H1 (cell line): Measurements from ENCODE around the gene FAM120C. TPM values are rescaled to one million over a fixed set of nuclear protein-coding genes. Genes with fewer than 3 reads are reported as not detected.

Experiments
- CTCF ChIA-PET: fragments of 300-600 bp; sonication (Branson Sonifier 250); formaldehyde crosslinking; loops from one replicate; lab custom pipeline; 2021; ENCODE audit not compliant: partially characterized antibody; lab: Charles Lee
- POLR2A ChIA-PET: fragments of 300-600 bp; sonication (Branson Sonifier 250); formaldehyde crosslinking; loops from one replicate; lab custom pipeline; 2021; ENCODE audit warnings: inconsistent platforms; ENCODE audit not compliant: partially characterized antibody; lab: Charles Lee
- DNase-seq, 2 experiments: peaks; one replicate each; pipeline versions ENCODE4 v3.0.0 to v3.0.0-alpha.2; 2010 to 2022; ENCODE audit warnings: low spot score in 2 of 2, low read depth in 1 of 2, mixed read lengths in 1 of 2
- FAIRE-seq: peaks from 2 replicates; lab custom pipeline; 2011; peaks lifted over from hg19 to GRCh38; lab: Jason Lieb, UNC
- H2AFZ ChIP-seq: 2 replicates; pipeline ENCODE4 v1.8.1; 2012; ENCODE audit warnings: low read length, inconsistent platforms
- H2AK5ac ChIP-seq: 2 replicates; pipeline ENCODE4 v1.6.1; 2013; ENCODE audit warnings: low read depth, low read length
- H2BK120ac ChIP-seq: replicated peaks from 2 replicates; pipeline ENCODE3; 2013; ENCODE audit warnings: low read depth, low read length, inconsistent platforms
- H2BK12ac ChIP-seq: 2 replicates; pipeline ENCODE4 v1.6.1; 2013; ENCODE audit warnings: low read depth, low read length
- H2BK15ac ChIP-seq: 2 replicates; pipeline ENCODE4 v1.6.1; 2013; ENCODE audit warnings: low read length
- H2BK20ac ChIP-seq: 2 replicates; pipeline ENCODE4 v1.6.1; 2013; ENCODE audit warnings: low read length
- H2BK5ac ChIP-seq: 2 replicates; pipeline ENCODE4 v1.6.1; 2013; ENCODE audit warnings: low read depth, low read length
- H3K14ac ChIP-seq: 2 replicates; pipeline ENCODE4 v1.6.1; 2013; ENCODE audit warnings: inconsistent platforms; ENCODE audit not compliant: insufficient read length
- H3K18ac ChIP-seq: 2 replicates; pipeline ENCODE4 v1.6.1; 2013; ENCODE audit warnings: low read length; ENCODE audit errors: extremely low read depth
- H3K23ac ChIP-seq: 2 replicates; pipeline ENCODE4 v1.6.1; 2013; ENCODE audit warnings: inconsistent platforms; ENCODE audit not compliant: insufficient read length
- H3K23me2 ChIP-seq: 2 replicates; pipeline ENCODE4 v1.6.1; 2013; ENCODE audit warnings: low read depth, low read length
- H3K27ac ChIP-seq: 2 replicates; pipeline ENCODE4 v1.6.1; 2011; ENCODE audit warnings: low read depth, low read length, inconsistent platforms
- H3K27me3 ChIP-seq, 4 experiments: replicated peaks in 1 of 4; 1 replicate in 1 of 4; 2 replicates in 3 of 4; pipeline versions ENCODE4 v1.6.1 to v1.8.1; 2011 to 2013; ENCODE audit warnings: low read length in 3 of 4, mild to moderate bottlenecking in 3 of 4, inconsistent platforms in 2 of 4, mixed read lengths in 2 of 4, moderate library complexity in 1 of 4; ENCODE audit not compliant: control insufficient read depth in 3 of 4, insufficient read depth in 3 of 4; ENCODE audit errors: extremely low read depth in 1 of 4
- H3K36me3 ChIP-seq, 4 experiments: 2 replicates each; pipeline versions ENCODE4 v1.6.1 to v1.8.1; 2011 to 2013; ENCODE audit warnings: mild to moderate bottlenecking in 4 of 4, low read length in 3 of 4, moderate library complexity in 2 of 4, control low read depth in 1 of 4, inconsistent platforms in 1 of 4; ENCODE audit not compliant: insufficient read depth in 4 of 4, control insufficient read depth in 2 of 4
- H3K4ac ChIP-seq: replicated peaks from 2 replicates; pipeline ENCODE3; 2013; ENCODE audit warnings: low read length, low read depth, mixed read lengths, inconsistent platforms; ENCODE audit not compliant: insufficient read length
- H3K4me1 ChIP-seq, 4 experiments: replicated peaks in 1 of 4; 1 replicate in 1 of 4; 2 replicates in 3 of 4; pipeline versions ENCODE4 v1.6.1 to v1.8.1; 2011 to 2013; ENCODE audit warnings: low read length in 3 of 4, inconsistent platforms in 2 of 4, mixed read lengths in 1 of 4; ENCODE audit not compliant: insufficient read depth in 4 of 4, control insufficient read depth in 3 of 4
- H3K4me2 ChIP-seq, 2 experiments: 2 replicates each; pipeline versions ENCODE4 v1.6.1 to v1.8.1; 2011 to 2013; ENCODE audit warnings: low read depth in 2 of 2, low read length in 2 of 2, control low read depth in 1 of 2, inconsistent platforms in 1 of 2, mild to moderate bottlenecking in 1 of 2; ENCODE audit not compliant: insufficient read depth in 1 of 2
- H3K4me3 ChIP-seq, 4 experiments: fragments of 200-600, 300-600 bp in 1 of 4; sonication (generic), shearing (Covaris generic), sonication (Bioruptor Twin) in 1 of 4; 2 replicates each; pipeline versions ENCODE4 v1.5.1 to v1.8.1; 2011 to 2016; ENCODE audit warnings: low read length in 4 of 4, low read depth in 3 of 4, control low read depth in 2 of 4, inconsistent platforms in 2 of 4, mild to moderate bottlenecking in 2 of 4, mixed read lengths in 1 of 4, moderate library complexity in 1 of 4; ENCODE audit not compliant: insufficient read depth in 2 of 4; ENCODE audit errors: extremely low read depth in 1 of 4
- H3K56ac ChIP-seq: replicated peaks from 2 replicates; pipeline ENCODE3; 2013; ENCODE audit warnings: low read depth, mild to moderate bottlenecking, mixed read lengths, low read length, inconsistent platforms; ENCODE audit not compliant: insufficient read length
- H3K79me1 ChIP-seq: 2 replicates; pipeline ENCODE4 v1.6.1; 2013; ENCODE audit warnings: low read depth, low read length, control low read depth
- H3K79me2 ChIP-seq, 2 experiments: 2 replicates each; pipeline versions ENCODE4 v1.6.1 to v1.8.1; 2012 to 2013; ENCODE audit warnings: low read length in 2 of 2, mild to moderate bottlenecking in 2 of 2, inconsistent platforms in 1 of 2; ENCODE audit not compliant: insufficient read depth in 2 of 2, control insufficient read depth in 1 of 2
- H3K9ac ChIP-seq, 4 experiments: replicated peaks in 1 of 4; 1 replicate in 1 of 4; 2 replicates in 3 of 4; pipeline versions ENCODE4 v1.6.1 to v1.8.1; 2011 to 2013; ENCODE audit warnings: low read depth in 3 of 4, low read length in 3 of 4, control low read depth in 2 of 4, mild to moderate bottlenecking in 2 of 4, moderate library complexity in 2 of 4, inconsistent platforms in 1 of 4; ENCODE audit errors: extremely low read depth in 1 of 4
- H3K9me3 ChIP-seq, 2 experiments: 2 replicates each; pipeline versions ENCODE4 v1.6.1 to v1.8.1; 2012 to 2013; ENCODE audit warnings: mild to moderate bottlenecking in 2 of 2, moderate library complexity in 2 of 2, control low read depth in 1 of 2, inconsistent platforms in 1 of 2, low read depth in 1 of 2, low read length in 1 of 2, mixed read lengths in 1 of 2; ENCODE audit not compliant: insufficient read depth in 2 of 2
- H4K20me1 ChIP-seq, 2 experiments: replicated peaks in 1 of 2; 2 replicates each; pipeline versions ENCODE3 to v1.8.1; 2011 to 2013; ENCODE audit warnings: inconsistent platforms in 2 of 2, low read length in 2 of 2, mild to moderate bottlenecking in 1 of 2; ENCODE audit not compliant: insufficient read depth in 2 of 2, control insufficient read depth in 1 of 2
- H4K5ac ChIP-seq: 2 replicates; pipeline ENCODE4 v1.6.1; 2013; ENCODE audit warnings: low read length, low read depth, mixed read lengths, inconsistent platforms; ENCODE audit not compliant: insufficient read length
- H4K8ac ChIP-seq: 2 replicates; pipeline ENCODE4 v1.8.0; 2013; ENCODE audit warnings: mild to moderate bottlenecking, moderate library complexity, low read length, inconsistent platforms; ENCODE audit not compliant: insufficient read depth; ENCODE audit errors: extremely low read depth
- H4K91ac ChIP-seq: replicated peaks from 2 replicates; pipeline ENCODE3; 2013; ENCODE audit warnings: low read length, mixed read lengths, inconsistent platforms; ENCODE audit not compliant: insufficient read length
- ATF3 ChIP-seq: IDR thresholded peaks from 2 replicates; pipeline ENCODE4 v1.6.1; 2011; ENCODE audit warnings: low read depth, mild to moderate bottlenecking, low read length; ENCODE audit not compliant: insufficient read depth
- CHD1 ChIP-seq: IDR thresholded peaks from 2 replicates; pipeline ENCODE4 v1.6.1; 2012; ENCODE audit warnings: low read depth, low read length, improper control_type of control experiment
- HDAC2 ChIP-seq, 2 experiments: fragments of 300-600 bp in 1 of 2; sonication (generic) in 1 of 2; IDR thresholded peaks; 2 replicates each; pipeline ENCODE4 v1.6.1; 2011 to 2012; ENCODE audit warnings: low read depth in 2 of 2, low read length in 2 of 2, mild to moderate bottlenecking in 2 of 2, moderate library complexity in 2 of 2, borderline replicate concordance in 1 of 2, inconsistent platforms in 1 of 2
- MAFK ChIP-seq: IDR thresholded peaks from 2 replicates; pipeline ENCODE4 v1.6.1; 2012; ENCODE audit warnings: low read depth, mild to moderate bottlenecking, improper control_type of control experiment, low read length
- NANOG ChIP-seq: IDR thresholded peaks from 2 replicates; pipeline ENCODE4 v1.6.1; 2011; ENCODE audit warnings: low read length, low read depth, mild to moderate bottlenecking, inconsistent platforms; ENCODE audit not compliant: insufficient read depth, poor library complexity, severe bottlenecking
- SUZ12 ChIP-seq: fragments of 200-600 bp; sonication (generic); IDR thresholded peaks from 2 replicates; pipeline ENCODE4 v1.6.1; 2012; ENCODE audit warnings: mild to moderate bottlenecking, inconsistent platforms, low read length, moderate library complexity, mixed read lengths
- TAF7 ChIP-seq: optimal IDR thresholded peaks from 2 replicates; pipeline ENCODE3; 2011; ENCODE audit warnings: low read depth, mild to moderate bottlenecking, inconsistent platforms, low read length, moderate library complexity, borderline replicate concordance
- TBP ChIP-seq: IDR thresholded peaks from 2 replicates; pipeline ENCODE4 v1.6.1; 2011; ENCODE audit warnings: low read depth, low read length, improper control_type of control experiment
- TEAD4 ChIP-seq: IDR thresholded peaks from 2 replicates; pipeline ENCODE4 v1.6.1; 2012; ENCODE audit warnings: low read depth, low read length, inconsistent platforms, mixed read lengths
- ZNF274 ChIP-seq: IDR thresholded peaks from 2 replicates; pipeline ENCODE4 v1.7.0; 2012; ENCODE audit warnings: low read length, borderline replicate concordance; ENCODE audit errors: extremely low read depth
- WGBS, 2 experiments: shearing (Covaris generic) in 1 of 2; methylation state at CpG; one replicate each; pipeline versions ENCODE4 v1.1.6 to v1.1.7; 2013 to 2015; ENCODE audit warnings: low lambda C conversion rate in 2 of 2, mixed read lengths in 2 of 2, inconsistent platforms in 1 of 2, low coverage in 1 of 2, missing lambda C conversion rate in 1 of 2; ENCODE audit not compliant: insufficient replicate concordance in 2 of 2, insufficient coverage in 1 of 2, insufficient read length in 1 of 2; ENCODE audit errors: extremely low coverage in 1 of 2, missing lambda C conversion rate in 1 of 2; 5-methylcytosine and 5-hydroxymethylcytosine counted together
- polyA plus RNA-seq, 7 experiments: library from polyadenylated mRNA; depleted of rRNA in 3 of 7; stranded (reverse) in 5 of 7; unstranded in 2 of 7; fragments of >200 nt in 5 of 7; fragments of 200-250 nt in 2 of 7; gene quantifications; 1 replicate in 5 of 7; 2 replicates in 1 of 7; 4 replicates in 1 of 7; pipeline versions ENCODE4 v1.2.1 to v1.2.3, GENCODE V29; 2011 to 2013; ENCODE audit warnings: missing spikeins in 2 of 7, mixed read lengths in 2 of 7
- total RNA-seq: library from RNA; stranded (reverse); fragmentation: NEBNext Ultra II Directional; extraction: Animal tissue kit (Norgen Biotek cat#: 25700); gene quantifications from 2 replicates; pipeline ENCODE4 v1.2.1, GENCODE V29; 2021

Gene FAM120C
- total and polyA plus RNA-seq, 2 of the 8 experiments (the other 6 are each of a cell fraction or from before 2014, with no cell fraction given), result 4.4 to 8.1 TPM

GRCh38 chrX:54230435-54231148, 47.5 kb upstream of the FAM120C start:
- Histone ChIP-seq H2BK120ac (no peak overlapping the region), H2BK20ac (no peak overlapping the region), H3K79me1 (no peaks in the 10 kb centered on the region), H3K4ac (no peak overlapping the region), H3K9me3 (no peaks in the 10 kb centered on the region), H3K23ac (no peak overlapping the region), H3K79me2 (no peaks in the 10 kb centered on the region), H3K56ac (no peak overlapping the region), H2BK15ac (no peak overlapping the region), H3K4me3 (no peak overlapping the region), H3K36me3 (peaks cover 0 to 3% (median 0%) of the 10 kb centered on the region in 4 experiments; a peak in 2 of 8 replicates), H4K8ac (no peak overlapping the region), H2AK5ac (no peak overlapping the region), H2AFZ (no peak overlapping the region), H3K4me1 (no peaks in the 10 kb centered on the region), H3K18ac (no peak overlapping the region), H3K14ac (no peak overlapping the region), H3K4me2 (no peak overlapping the region), H4K20me1 (no peaks in the 10 kb centered on the region), H3K27ac (no peak overlapping the region), H3K9ac (no peak overlapping the region), H2BK12ac (no peak overlapping the region), H3K27me3 (no peaks in the 10 kb centered on the region), H3K23me2 (no peaks in the 10 kb centered on the region), H4K91ac (no peak overlapping the region), H4K5ac (no peak overlapping the region), H2BK5ac (no peak overlapping the region)
- 92% methylated on average over 4 of the region's 4 CpGs; no CpG with 5 or more reads in 1 of the 2 experiments for WGBS, 2 experiments
- no peak for DNase-seq
- ChIA-PET CTCF (no interaction called here), POLR2A (no interaction called here)
- FAIRE-seq, result no peak
- no peak for TF ChIP-seq NANOG
- TF ChIP-seq ATF3, result no peak
- TF ChIP-seq TAF7, result no peak
- TF ChIP-seq MAFK, result no peak
- no peak for TF ChIP-seq TBP
- TF ChIP-seq TEAD4, result no peak
- no peak for TF ChIP-seq ZNF274
- TF ChIP-seq SUZ12, result no peak
- no peak for TF ChIP-seq HDAC2 (IDR thresholded peaks at IDR 0.05; ENCODE audit: borderline replicate concordance in 1 of 2, low read depth in 2 of 2, low read length in 2 of 2)
- no peak for TF ChIP-seq CHD1
